GM19455 (cell line): Measurements from ENCODE around the gene FAM83G.
"Not testable (repeated sequence)": the region's sequence is repeated elsewhere in the genome, so short reads cannot be mapped to it uniquely, and the experiment has no call there.

Source experiments
- ATAC-seq: cut with Tn5 transposase; IDR thresholded peaks from one replicate; pipeline ENCODE4 v1.9.1; 2021; ENCODE audit not compliant: unreplicated experiment

FAM83G gene

DNA sequence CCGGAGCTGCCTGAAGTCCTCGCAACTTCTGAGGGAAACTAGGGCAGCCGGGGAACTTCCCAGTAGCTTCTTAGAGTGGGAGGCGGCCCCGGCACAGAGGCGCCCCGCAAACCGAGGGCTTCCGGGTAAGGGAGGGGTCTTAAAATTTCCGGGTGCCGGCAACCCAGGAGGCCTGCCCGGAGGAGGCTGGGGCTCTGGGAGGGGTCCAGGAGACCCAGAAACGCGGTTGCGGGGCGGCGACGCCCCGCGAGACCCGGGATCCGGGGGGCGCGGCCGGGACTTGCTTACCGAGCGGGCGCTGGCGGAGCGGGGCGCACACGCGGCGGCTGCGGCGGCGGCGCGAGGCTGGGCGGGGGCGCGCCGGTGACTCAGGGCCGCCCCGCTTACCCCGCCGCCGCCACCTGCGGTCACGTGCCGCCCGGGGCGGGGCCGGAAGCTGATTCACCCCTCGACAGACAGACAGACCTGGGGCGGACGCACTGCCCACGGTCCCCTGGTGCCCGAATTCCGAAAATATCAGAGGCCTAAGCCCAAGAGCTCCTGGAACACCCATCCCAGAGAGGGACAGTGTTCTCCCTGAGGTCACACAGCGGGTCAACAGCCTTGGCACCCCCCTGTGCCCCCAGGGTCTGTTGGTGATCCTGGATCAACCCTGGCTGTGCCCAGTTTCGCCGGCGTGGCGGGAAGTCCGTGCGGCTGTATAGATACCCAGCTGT is at the start of gene FAM83G:
FAM83G (minus strand) TSS at position 344 of the 716 bp plus-strand sequence. CDS start 723 bp downstream, outside the sequence.
- peak; percentile 80 for ATAC-seq

- not testable (repeated sequence) for ATAC-seq
Observed at GRCh38 chr17:19048826-19049225, 44.3 kb upstream of the FAM83G start.

DNA sequence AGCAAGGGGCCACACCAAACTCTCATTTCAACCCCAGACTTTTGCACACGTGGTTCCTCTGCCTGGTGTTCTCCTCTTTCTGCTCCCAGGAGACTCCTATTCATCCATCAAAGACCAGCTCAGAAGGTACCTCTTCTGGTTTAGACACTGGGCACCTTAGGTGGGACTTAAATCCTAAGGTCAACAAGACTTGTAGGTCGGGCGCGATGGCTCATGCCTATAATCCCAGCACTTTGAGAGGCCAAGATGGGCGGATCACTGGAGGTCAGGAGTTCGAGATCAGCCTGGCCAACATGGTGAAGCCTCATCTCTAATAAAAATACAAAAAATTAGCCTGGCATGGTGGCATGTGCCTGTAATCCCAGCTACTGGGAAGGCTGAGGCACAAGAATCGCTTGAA is 42.9 kb upstream of the FAM83G start:
- ATAC-seq, result not testable (repeated sequence)

DNA sequence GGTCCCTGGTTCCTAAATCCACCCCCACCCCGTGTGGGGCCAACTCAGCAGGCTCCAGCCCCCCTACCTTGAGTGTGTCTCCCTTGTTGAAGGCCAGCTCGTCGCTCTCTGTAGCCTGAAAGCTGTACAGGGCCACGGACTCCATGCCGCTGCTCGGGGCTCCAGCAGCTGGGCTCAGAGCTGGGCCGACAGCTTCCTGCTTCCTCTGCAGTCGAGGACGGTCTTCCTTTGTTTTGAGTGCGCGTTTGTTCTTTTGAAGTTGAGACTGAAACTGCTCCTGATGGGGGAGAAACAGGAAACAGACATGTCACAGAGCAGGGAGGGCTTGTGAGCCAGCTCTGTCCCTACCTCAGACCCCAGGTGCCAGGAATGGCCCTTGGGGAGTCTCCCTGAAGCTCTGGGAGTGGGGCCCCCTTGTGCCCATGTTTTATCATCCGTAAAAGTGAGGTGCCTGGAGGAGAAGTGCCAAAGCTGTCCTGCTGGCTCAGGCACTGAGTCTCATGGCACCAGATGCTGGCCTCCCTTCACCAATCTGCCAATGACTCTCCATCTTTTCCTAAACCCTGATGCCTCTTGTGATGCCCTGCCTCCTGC is 42.3 kb upstream of the FAM83G start, which contains the start of gene GRAP:
GRAP (minus strand) TSS at position 176 of the 594 bp plus-strand sequence; CDS start at position 145, 31 bp downstream.
- not testable (repeated sequence) for ATAC-seq

DNA sequence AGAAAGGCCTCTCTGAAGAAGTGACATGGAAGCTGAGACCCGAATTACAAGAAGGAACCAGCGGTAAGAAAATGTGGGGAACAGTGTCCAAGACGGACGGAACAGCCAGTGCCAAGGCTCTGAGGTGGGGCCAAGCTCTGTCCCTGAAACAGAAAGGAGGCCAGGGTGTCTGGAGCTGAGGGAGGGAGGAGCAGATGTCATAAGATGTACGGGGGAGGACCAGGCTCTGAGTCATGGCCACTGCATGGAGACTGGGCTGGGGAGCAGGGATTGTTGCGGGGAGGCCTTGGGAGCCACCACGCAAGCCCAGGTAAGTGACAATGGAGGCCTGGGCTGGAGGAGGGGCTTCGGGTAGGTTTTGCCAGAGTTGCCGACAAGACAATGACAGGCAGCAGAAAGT is 40.1 kb upstream of the FAM83G start:
- not testable (repeated sequence) for ATAC-seq

- ATAC-seq, result not testable (repeated sequence)
Observed at GRCh38 chr17:19043032-19043431, 38.5 kb upstream of the FAM83G start.

- not testable (repeated sequence) for ATAC-seq
Observed at GRCh38 chr17:19042369-19042768, 37.8 kb upstream of the FAM83G start.

DNA sequence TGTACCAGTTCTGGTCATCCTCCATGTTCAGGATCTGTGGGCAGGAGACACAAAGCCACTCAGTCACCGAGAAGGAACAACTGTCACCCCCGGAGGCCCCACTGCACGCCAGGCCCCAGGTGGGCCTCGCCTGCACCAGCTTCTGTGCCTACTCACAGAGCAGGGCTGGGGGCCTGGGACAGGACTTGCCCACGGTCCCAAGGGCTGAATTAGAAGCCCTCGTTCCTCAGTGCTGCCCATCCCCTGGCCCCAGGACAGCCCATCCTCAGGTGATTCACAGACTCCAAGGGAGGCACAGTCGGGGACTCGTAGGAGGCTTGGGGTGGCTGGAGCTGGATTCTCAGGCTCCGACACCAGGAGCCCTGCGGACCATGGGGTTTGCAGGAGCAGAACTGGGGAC is 37.3 kb upstream of the FAM83G start:
- ATAC-seq, result not testable (repeated sequence)

- ATAC-seq, result not testable (repeated sequence)
Observed at GRCh38 chr17:19040350-19040749, 35.8 kb upstream of the FAM83G start.

- not testable (repeated sequence) for ATAC-seq
Observed at GRCh38 chr17:19038730-19039129, 34.2 kb upstream of the FAM83G start.

DNA sequence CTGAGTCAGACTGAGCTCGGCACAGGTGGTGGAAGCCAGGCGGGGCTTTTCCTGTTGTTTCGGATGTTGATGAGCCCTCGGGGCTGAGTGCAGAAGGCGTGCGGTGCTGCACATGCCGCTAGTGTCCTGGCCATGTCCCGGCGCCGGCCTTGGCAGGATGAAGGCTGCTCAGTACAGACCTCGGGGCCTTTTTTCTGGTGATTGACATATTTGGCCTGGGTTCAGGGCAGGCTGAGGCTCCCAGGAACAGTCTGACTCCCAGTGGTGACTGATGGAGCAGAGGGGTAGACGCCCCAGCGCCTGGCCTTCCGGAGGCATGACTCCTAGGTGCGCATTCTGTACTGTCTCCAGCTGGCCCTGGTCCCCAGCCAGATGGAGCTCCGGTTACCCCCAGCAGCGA is 33.4 kb upstream of the FAM83G start:
- ATAC-seq, result not testable (repeated sequence)

GRCh38 chr17:19037547-19037946 is 33.0 kb upstream of the FAM83G start:
- ATAC-seq, result not testable (repeated sequence)

GRCh38 chr17:19036186-19036585 is 31.6 kb upstream of the FAM83G start:
- not testable (repeated sequence) for ATAC-seq

- peak; percentile 57 for ATAC-seq
Observed at GRCh38 chr17:19032377-19032988, 27.9 kb upstream of the FAM83G start.

- not testable (repeated sequence) for ATAC-seq
Observed at GRCh38 chr17:19031729-19032128, 27.2 kb upstream of the FAM83G start.

- not testable (repeated sequence) for ATAC-seq
Observed at GRCh38 chr17:19030771-19031449, 26.3 kb upstream of the FAM83G start.

GRCh38 chr17:19029740-19030139 is 25.2 kb upstream of the FAM83G start:
- ATAC-seq, result not testable (repeated sequence)

DNA sequence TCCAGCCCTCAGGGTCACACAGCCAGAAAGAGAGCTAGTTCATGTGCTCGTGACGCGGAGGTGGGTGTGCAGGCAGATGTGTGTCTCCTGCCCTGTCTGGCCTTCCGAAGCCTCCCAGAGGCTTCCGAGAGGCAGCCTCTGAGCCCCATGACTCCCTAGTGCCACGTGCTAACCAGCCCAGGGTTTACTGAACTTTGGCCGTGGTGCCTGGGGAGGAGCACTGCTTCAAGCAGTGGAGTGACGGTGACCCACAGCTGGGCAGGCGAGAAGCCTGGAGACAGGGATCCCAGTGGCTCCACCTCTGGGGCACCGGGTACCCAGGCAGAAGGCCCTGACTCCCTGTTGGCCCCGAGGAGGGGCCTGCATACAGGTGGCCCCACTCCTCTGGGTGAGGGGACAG is 24.1 kb upstream of the FAM83G start:
- ATAC-seq, result not testable (repeated sequence)

- no peak for ATAC-seq
Observed at GRCh38 chr17:19024101-19025078, 19.8 kb upstream of the FAM83G start.
